Sigmoid colon (tissue), 7 donors: ENCODE measurements around the gene CEP83. TPM values are rescaled to one million over a fixed set of nuclear protein-coding genes. Genes with fewer than 3 reads are reported as not detected.
"Not testable (repeated sequence)": the region's sequence is repeated elsewhere in the genome, so short reads cannot be mapped to it uniquely, and the experiment has no call there.

ENCODE experiments used
- DNase-seq: peaks from one replicate; pipeline ENCODE4 v3.0.0-alpha.2; 2019
- H3K27ac ChIP-seq, 4 donors: fragments of 200-600 bp; sonication (generic); one replicate each; pipeline ENCODE4 v1.5.1; 2016 to 2019; ENCODE audit warnings: mild to moderate bottlenecking in 1 of 4
- H3K27me3 ChIP-seq, 3 donors: fragments of 200-600 bp; sonication (generic); one replicate each; pipeline ENCODE4 v1.5.1; 2019; ENCODE audit warnings: mild to moderate bottlenecking in 1 of 3
- H3K36me3 ChIP-seq, 4 donors: fragments of 200-600 bp; sonication (generic); one replicate each; pipeline ENCODE4 v1.5.1; 2016 to 2019
- H3K4me1 ChIP-seq, 4 donors: fragments of 200-600 bp; sonication (generic); one replicate each; pipeline ENCODE4 v1.5.1; 2017 to 2019
- H3K4me3 ChIP-seq, 4 donors: fragments of 200-600 bp; sonication (generic); one replicate each; pipeline ENCODE4 v1.5.1; 2017 to 2019; ENCODE audit warnings: mild to moderate bottlenecking in 2 of 4, moderate library complexity in 1 of 4
- H3K9me3 ChIP-seq, 4 donors: fragments of 200-600 bp in 3 of 4; sonication (generic) in 3 of 4; one replicate each; pipeline versions ENCODE4 v1.5.1 to v1.6.1; 2013 to 2019
- CTCF ChIP-seq, 4 experiments: fragments of 450-650 bp in 3 of 4; fragments of 200-600 bp in 1 of 4; IDR thresholded peaks; one replicate each; pipeline ENCODE4 v1.5.1; 2016 to 2019; ENCODE audit warnings: antibody characterized with exemption in 4 of 4, mild to moderate bottlenecking in 3 of 4, moderate library complexity in 2 of 4
- EP300 ChIP-seq, 4 donors: sonication (generic); formaldehyde crosslinking; IDR thresholded peaks; one replicate each; pipeline ENCODE4 v1.6.1; 2017; ENCODE audit warnings: antibody characterized with exemption in 4 of 4
- POLR2A ChIP-seq, 2 donors: fragments of 450-650 bp; IDR thresholded peaks; one replicate each; pipeline ENCODE4 v1.6.1; 2016; ENCODE audit warnings: antibody characterized with exemption in 2 of 2, mild to moderate bottlenecking in 2 of 2, moderate library complexity in 2 of 2
- POLR2AphosphoS5 ChIP-seq, 4 donors: sonication (generic); formaldehyde crosslinking; IDR thresholded peaks; one replicate each; pipeline ENCODE4 v1.6.1; 2017; ENCODE audit warnings: antibody characterized with exemption in 4 of 4
- WGBS, 2 donors: extraction: QIAGEN DNeasy Blood & Tissue Kit; methylation state at CpG; one replicate each; pipeline ENCODE4 v1.1.7; 2013; 5-methylcytosine and 5-hydroxymethylcytosine counted together
- intact Hi-C: fragments of 100-400 bp; cut with DNase I; formaldehyde crosslinking; loops from one replicate; pipeline ENCODE4 v1.15.1; 2023
- polyA plus RNA-seq, 3 donors: library from polyadenylated mRNA; stranded (reverse); fragments of 200-250 nt; gene quantifications; one replicate each; pipeline ENCODE4 v1.2.3, GENCODE V29; 2013
- total RNA-seq, 4 donors: library from RNA; depleted of rRNA; stranded (reverse); fragments of >200 nt; gene quantifications; one replicate each; pipeline ENCODE4 v1.1.0, GENCODE V29; 2016
- donor health status: healthy with polysubstance abuse.
- donor health status: Bipolar disorder and iron deficiency.
- donor health status: healthy.

The CEP83 gene
- total and polyA plus RNA-seq, 7 donors: 4.4 to 23.5 (median 7.9) TPM

DNA sequence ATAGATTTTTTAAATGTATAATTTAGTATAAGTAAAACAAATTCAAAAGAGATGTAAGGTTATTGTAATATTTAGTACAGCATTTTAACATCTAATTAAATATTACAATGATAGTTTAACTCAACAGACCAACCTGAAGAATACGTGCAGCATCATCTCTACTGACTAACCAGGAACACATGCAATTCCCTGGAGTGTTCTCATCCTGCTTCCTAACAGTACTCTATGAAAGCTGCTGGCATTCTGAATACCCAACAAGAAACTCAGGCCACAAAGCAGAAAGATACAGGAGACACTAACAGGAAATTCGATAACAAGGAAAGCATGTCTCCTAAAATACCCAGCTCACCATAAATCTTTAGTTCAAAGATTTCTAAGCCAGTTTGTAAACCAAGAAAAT lies 58.3 kb downstream of the CEP83 start:
- no peak overlapping the region for H3K27ac ChIP-seq
- no peaks in the 10 kb centered on the region for H3K36me3 ChIP-seq
- H3K27me3 ChIP-seq: no peaks in the 10 kb centered on the region
- WGBS, 2 donors: 91 to 99% methylated on average over 2 of the region's 2 CpGs
- peaks cover 0 to 6% (median 3%) of the 10 kb centered on the region in 4 donors for H3K9me3 ChIP-seq
- TF ChIP-seq EP300 (IDR thresholded peaks at IDR 0.05): no peak
- TF ChIP-seq CTCF (IDR thresholded peaks at IDR 0.05): no peak
- no peak for TF ChIP-seq POLR2A (IDR thresholded peaks at IDR 0.05)
- H3K4me3 ChIP-seq: no peak overlapping the region
- intact Hi-C loops: no loop called here
- DNase-seq: no peak
- peaks cover 0 to 11% (median 0%) of the 10 kb centered on the region in 4 donors for H3K4me1 ChIP-seq

- 94 to 96% methylated on average over 5 of the region's 5 CpGs for WGBS, 2 donors
- intact Hi-C loops: not testable (repeated sequence)
Measured at GRCh38 chr12:94398685-94399084, 61.0 kb downstream of the CEP83 start.

DNA sequence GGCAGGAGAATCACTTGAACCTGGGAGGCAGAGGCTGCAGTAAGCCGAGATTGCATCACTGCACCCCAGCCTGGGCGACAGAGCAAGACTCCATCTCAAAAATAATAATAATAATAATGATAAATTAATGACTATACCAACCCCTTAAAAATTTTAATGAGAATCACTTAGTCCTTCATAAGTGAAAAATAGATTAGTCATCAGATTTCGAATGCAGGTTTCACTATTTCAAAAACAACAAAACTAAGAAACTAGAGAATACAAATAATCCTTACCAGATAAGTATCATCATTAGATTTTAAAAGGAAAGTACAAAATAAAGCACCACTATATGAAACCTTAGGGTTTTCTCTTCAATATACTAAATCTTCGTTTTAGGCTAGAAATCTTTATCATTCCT lies 62.3 kb downstream of the CEP83 start:
- Histone ChIP-seq H3K9me3 (peaks cover 0 to 6% (median 3%) of the 10 kb centered on the region in 4 donors), H3K4me1 (no peaks in the 10 kb centered on the region), H3K36me3 (no peaks in the 10 kb centered on the region), H3K4me3 (no peak overlapping the region), H3K27ac (no peak overlapping the region), H3K27me3 (no peaks in the 10 kb centered on the region)
- intact Hi-C loops: no loop called here
- TF ChIP-seq EP300 (IDR thresholded peaks at IDR 0.05) (no peak), POLR2AphosphoS5 (IDR thresholded peaks at IDR 0.05) (no peak), CTCF (IDR thresholded peaks at IDR 0.05) (no peak), POLR2A (IDR thresholded peaks at IDR 0.05) (no peak)
- DNase-seq: no peak
- 95 to 97% methylated on average over 4 of the region's 4 CpGs for WGBS, 2 donors

More at GRCh38 chr12:94398685-94399084, 61.0 kb downstream of the CEP83 start:
- H3K27me3 ChIP-seq, H3K4me1 ChIP-seq, H3K36me3 ChIP-seq, H3K4me3 ChIP-seq, DNase-seq, H3K9me3 ChIP-seq, H3K27ac ChIP-seq: not testable (repeated sequence)

DNA sequence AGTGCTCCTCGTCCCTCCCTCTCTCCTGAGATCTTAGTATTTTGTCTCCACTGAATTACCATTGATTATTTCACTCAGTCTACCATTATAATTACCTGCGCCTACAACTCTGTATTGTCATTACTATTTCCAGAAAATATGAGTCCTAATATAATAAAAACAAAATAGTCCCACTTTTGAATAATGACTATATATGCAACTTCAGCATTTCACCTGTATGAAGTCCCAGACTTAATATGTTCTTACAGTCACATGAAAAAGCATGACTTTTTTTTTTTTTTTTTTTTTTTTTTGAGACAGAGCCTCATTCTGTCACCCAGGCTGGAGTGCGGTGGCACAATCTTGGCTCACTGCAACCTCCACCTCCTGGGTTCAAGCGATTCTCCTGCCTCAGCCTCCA lies 63.7 kb downstream of the CEP83 start:
- H3K4me1 ChIP-seq, DNase-seq, intact Hi-C loops, H3K4me3 ChIP-seq, H3K9me3 ChIP-seq, H3K27me3 ChIP-seq, H3K27ac ChIP-seq, H3K36me3 ChIP-seq: not testable (repeated sequence)
- WGBS, 2 donors: 94 to 97% methylated on average over 4 of the region's 4 CpGs

- no peaks in the 10 kb centered on the region for H3K9me3 ChIP-seq
- H3K27ac ChIP-seq: no peak overlapping the region
- no peaks in the 10 kb centered on the region for H3K4me1 ChIP-seq
- intact Hi-C loops: no loop called here
- no peak overlapping the region for H3K4me3 ChIP-seq
- no peak for DNase-seq
- no peaks in the 10 kb centered on the region for H3K27me3 ChIP-seq
- TF ChIP-seq EP300 (IDR thresholded peaks at IDR 0.05): no peak
- no peak for TF ChIP-seq CTCF (IDR thresholded peaks at IDR 0.05)
- no peak for TF ChIP-seq POLR2AphosphoS5 (IDR thresholded peaks at IDR 0.05)
- no peak for TF ChIP-seq POLR2A (IDR thresholded peaks at IDR 0.05)
- peaks cover 0 to 3% (median 1%) of the 10 kb centered on the region in 4 donors for H3K36me3 ChIP-seq
- WGBS, 2 donors: 96 to 99% methylated on average over 4 of the region's 4 CpGs
Measured at GRCh38 chr12:94390130-94390485, 69.6 kb downstream of the CEP83 start.

DNA sequence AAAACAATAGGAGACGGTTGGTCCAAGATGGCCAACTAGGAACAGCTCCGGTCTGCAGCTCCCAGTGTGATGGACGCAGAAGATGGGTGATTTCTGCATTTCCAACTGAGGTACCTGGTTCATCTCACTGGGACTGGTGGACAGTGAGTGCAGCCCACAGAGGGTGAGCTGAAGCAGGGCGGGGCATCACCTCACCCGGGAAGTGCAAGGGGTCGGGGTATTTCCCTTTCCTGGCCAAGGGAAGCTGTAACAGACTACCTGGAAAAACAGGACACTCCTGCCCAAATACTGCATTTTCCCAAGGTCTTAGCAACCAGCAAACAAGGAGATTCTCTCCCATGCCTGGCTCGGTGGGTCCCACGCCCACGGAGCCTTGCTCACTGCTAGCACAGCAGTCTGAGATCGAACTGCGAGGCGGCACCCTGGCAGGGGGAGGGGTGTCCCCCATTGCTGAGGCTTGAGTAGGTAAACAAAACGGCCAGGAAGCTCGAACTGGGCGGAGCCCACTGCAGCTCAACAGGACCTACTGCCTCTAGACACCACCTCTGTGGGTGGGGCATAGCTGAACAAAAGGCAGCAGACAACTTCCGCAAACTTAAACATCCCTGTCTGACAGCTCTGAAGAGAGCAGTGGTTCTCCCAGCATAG lies 70.1 kb downstream of the CEP83 start:
- DNase-seq, H3K27ac ChIP-seq, intact Hi-C loops, H3K4me3 ChIP-seq, H3K4me1 ChIP-seq, H3K27me3 ChIP-seq, H3K9me3 ChIP-seq, H3K36me3 ChIP-seq: not testable (repeated sequence)
- 93 to 95% methylated on average over 16 of the region's 16 CpGs for WGBS, 2 donors
